ENCODE measurements around the gene AIFM3.
"Not testable (repeated sequence)": the region's sequence is repeated elsewhere in the genome, so short reads cannot be mapped to it uniquely, and the experiment has no call there.

The AIFM3 gene

GRCh38 chr22:20966883-20967696 is at the start of gene AIFM3:
AIFM3 (plus strand) TSS chr22:20967255; CDS start chr22:20967945, 690 bp downstream.
- DNase-seq, result no peak

GRCh38 chr22:20918663-20919218 is 48.3 kb upstream of the AIFM3 start:
- no peak for DNase-seq

DNA sequence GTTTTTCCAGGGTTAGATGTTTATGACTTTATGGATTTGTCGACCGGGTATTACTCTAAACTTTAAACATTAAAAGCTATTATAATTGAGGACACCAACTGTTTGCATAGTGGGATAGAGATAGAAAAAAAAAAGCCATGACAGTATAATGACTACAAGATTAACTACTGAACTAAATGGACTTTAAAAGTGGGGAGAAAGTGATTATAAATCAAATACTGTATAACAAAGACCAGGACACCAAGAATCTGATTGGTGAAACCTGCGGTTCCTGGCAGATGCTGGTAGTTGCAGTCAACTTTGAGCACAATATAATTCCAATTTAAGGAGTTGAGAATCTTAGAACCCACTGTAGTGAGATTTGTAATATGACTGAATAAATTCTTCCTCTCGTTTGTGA is 47.3 kb upstream of the AIFM3 start:
- no peak for DNase-seq

- no peak for DNase-seq
These were observed 46.2 kb upstream of the AIFM3 start for GRCh38 chr22:20920881-20921203.

DNA sequence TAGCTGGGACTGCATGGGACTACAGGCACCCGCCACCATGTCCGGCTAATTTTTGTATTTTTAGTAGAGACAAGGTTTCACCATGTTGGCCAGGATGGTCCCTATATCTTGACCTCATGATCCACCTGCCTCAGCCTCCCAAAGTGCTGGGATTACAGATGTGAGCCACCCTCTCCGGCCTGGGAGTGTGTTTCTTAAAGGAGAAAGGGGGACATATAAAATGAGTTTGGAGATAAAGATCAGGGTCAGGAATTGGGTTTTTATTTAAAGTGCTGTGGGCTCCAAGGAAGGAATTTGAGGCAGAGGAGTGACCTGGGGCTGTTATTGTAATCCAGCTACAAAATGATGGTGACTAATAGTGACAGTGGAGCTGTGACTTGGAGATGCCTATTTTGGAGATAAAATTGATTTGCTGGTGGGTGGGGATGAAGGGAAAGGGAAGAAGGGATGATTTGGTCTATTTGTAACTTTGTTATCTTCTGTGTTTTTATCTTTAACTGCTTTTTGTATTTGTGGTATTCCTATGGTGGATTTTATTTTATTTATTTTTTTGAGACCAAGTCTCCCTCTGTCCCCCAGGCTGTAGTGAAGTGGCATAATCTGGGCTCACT is 44.8 kb upstream of the AIFM3 start:
- DNase-seq, result no peak

DNA sequence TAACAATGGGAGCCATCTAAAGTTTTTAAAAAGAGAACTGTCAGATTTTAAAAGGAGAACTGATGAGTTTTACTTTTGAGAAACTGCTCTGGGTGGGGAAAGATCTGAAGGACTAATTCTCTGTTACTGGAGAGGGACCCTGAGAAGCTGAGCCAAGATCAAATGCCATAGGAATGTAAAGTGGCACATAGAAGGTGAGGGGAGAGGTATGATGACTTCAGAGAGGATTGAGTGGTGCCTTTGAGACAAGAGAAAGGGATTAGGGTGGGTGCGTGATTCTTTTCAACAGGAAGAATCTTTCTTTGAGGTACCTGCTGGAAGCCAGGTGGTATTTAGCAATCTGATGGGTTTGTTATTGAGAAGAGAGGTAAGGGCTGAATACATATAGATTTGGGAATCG is 40.8 kb upstream of the AIFM3 start:
- peak in 1 of 2 donors; percentile 17 for DNase-seq

- DNase-seq, result no peak
These were observed 39.0 kb upstream of the AIFM3 start for GRCh38 chr22:20927940-20928572.

GRCh38 chr22:20928573-20928967 is 38.5 kb upstream of the AIFM3 start:
- DNase-seq, result no peak

DNA sequence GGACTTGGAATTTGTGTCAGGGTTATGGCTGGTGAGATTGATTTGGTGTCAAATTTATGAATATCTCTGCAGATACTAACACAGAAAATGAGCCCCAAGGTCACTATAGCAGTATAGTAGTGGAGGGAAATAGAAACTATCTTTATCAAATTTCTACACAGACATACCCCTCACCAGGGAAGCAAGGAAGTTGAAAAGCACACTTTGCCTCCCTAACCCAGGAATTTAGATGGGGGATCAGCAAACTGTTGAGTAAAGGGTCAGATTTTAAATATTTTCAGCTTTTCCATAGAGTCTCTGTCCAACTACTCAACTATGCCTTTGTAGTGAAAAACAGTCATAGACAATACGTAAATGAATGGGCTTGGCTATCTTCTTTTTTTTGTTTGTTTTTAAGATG is 37.1 kb upstream of the AIFM3 start:
- no peak for DNase-seq

DNA sequence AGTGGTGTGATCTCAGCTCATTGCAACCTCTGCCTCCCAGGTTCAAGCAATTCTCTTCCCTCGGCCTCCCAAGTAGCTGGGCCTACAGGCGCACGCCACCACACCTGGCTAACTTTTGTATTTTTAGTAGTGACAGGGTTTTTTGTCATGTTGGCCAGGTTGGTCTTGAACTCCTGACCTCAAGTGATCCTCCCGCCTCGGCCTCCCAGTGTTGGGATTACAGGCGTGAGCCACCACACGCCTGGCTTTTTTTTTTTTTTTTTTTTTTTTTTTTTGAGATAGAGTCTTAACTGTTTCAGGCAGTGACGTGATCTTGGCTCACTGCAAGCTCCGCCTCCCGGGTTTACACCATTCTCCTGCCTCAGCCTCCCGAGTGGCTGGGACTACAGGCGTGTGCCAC is 36.6 kb upstream of the AIFM3 start:
- not testable (repeated sequence) for DNase-seq

DNA sequence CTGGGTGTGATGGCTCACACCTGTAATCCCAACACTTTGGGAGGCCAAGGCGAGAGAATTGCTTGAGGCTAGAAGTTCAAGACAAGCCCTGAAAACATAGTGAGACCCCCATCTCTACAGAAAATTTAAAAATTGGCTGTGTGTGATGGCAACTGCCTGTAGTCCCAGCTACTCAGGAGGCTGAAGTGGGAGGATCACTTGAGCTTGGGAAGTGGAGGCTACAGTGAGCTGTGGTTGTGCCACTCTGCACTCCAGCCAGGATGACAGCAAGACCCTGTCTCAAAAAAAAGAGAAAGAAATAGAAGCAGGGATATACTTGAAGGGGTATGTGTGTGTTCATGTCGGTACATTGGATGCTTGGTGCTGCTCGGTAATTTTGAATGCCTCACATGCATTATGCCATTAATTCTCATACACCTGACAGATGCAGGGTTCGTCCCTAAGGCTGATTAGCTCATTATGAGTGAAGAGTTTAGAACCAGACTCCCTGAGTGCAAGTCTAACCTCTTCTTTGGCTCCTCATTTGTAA is 35.9 kb upstream of the AIFM3 start:
- DNase-seq, result no peak

DNA sequence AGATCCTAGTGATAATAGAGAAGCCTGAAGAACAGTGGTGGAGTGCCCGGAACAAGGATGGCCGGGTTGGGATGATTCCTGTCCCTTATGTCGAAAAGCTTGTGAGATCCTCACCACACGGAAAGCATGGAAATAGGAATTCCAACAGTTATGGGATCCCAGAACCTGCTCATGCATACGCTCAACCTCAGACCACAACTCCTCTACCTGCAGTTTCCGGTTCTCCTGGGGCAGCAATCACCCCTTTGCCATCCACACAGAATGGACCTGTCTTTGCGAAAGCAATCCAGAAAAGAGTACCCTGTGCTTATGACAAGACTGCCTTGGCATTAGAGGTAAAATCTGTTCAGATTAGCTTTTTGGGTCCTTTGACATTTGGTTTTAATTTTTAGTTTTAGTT is 33.1 kb upstream of the AIFM3 start:
- no peak for DNase-seq

DNA sequence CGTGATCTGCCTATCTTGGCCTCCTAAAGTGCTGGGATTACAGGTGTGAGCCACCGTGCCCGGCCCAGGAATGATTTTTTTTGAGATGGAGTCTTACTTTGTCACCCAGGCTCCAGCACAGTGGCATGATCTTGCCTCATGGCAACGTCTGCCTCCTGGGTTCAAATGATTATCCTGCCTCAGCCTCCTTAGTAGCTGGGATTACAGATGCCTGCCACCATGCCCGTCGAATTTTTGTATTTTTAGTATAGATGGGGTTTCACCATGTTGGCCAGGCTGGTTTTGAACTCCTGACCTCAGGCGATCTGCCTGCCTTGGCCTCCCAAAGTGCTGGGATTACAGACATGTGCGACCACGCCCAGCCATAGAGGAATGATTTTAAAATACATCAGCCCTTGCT is 32.0 kb upstream of the AIFM3 start:
- DNase-seq, result not testable (repeated sequence)

DNA sequence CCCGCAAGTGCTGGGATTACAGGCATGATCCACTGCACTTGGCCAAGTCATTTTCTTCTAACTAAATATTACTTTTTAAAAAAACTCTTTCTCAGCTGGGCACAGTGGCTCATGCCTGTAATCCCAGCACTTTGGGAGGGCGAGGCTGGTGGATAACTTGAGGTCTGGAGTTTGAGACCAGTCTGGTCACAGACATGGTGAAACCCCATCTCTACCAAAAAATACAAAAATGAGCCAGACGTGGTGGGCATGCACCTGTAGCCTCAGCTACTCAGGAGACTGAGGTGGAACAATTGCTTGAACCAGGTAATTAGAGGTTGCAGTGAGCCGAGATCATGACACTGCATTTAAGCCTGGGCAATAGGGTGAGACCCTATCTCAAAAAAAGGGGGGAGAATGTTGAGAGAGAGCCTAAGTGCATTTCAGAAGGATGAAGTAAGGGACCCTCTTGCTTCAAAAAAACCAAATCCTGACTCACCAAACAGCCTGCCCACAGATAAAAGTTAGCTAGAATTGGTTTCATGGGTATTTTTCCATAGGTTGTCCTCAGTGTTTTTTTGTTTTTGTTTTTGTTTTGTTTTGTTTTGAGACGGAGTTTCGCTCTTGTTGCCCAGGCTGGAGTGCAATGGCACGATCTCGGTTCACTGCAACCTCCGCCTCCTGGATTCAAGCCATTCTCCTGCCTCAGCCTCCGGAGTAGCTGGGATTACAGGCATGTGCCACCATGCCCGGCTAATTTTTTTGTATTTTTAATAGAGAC is 31.1 kb upstream of the AIFM3 start:
- not testable (repeated sequence) for DNase-seq

DNA sequence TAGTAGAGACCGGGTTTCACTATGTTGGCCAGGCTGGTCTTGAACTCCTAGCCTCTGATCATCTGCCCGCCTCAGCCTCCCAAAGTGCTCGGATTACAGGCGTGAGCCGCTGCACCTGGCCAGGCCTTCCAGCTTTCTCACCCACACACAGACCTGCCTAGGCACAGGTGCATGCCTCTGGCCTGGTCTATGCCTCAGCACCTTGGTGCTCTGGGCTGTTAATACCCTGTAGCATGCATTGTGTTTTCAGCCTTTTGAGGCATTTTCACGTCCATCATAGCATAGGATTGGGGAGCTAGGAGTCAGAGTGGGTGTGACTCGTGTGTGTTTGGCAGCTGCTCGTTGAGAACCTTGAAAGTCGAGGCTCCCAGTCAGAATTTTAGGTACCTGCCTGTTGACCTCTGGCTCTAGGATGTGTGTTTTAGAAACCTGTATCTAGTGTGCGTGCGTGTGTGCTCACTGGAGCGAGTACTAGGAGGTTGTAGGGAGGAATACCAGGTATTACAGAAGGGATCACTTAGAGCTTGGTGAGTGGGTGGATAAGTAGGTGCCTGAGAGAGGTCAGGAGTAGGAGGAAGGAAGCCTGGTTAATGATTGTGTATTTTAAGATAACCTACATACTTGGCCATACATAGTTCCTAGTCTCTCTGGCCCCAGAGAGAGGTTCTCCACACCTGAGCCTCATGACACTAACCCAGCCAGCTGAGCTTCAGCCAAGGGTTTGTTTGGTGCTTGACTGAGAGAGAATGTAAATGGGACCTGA is 29.8 kb upstream of the AIFM3 start:
- DNase-seq, result no peak

GRCh38 chr22:20937794-20938671 is 29.0 kb upstream of the AIFM3 start:
- no peak for DNase-seq

DNA sequence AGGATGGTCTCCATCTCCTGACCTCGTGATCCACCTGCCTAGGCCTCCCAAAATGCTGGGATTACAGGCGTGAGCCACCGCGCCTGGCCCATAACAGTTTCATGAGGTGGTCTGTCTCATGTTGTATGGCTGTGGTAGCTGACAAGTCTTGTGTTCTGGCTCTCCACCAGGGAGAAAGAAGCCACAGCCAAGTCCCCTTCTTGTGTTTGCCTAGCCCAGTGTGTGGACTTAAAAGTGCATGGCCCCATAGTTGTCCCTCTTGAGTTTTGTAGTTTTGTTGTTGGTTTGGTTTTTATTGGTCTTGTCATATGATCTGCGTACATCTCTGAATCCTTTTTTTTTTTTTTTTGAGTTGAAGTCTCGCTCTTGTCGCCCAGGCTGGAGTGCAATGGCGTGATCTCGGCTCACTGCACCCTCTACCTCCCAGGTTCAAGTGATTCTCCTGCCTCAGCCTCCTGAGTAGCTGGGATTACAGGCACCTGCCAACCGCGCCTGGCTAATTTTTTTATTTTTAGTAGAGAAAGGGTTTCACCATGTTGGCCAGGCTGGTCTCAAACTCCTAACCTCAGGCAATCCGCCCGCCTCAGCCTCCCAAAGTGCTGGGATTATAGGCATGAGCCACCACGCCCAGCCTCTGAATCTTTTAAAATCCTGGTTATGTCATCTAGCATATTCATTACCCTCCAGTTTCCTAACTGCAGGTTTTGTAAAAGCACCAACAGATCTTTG is 27.4 kb upstream of the AIFM3 start:
- DNase-seq, result not testable (repeated sequence)

- DNase-seq, result no peak
These were observed 26.8 kb upstream of the AIFM3 start for GRCh38 chr22:20940186-20940651.

GRCh38 chr22:20940904-20941385 is 26.1 kb upstream of the AIFM3 start:
- no peak for DNase-seq
